Activated CD8-positive, alpha-beta T cell treated with anti-CD3 and anti-CD28 coated beads for 36 hours (primary cell): ENCODE measurements around the gene NPTXR. TPM values are rescaled to one million over a fixed set of nuclear protein-coding genes. Genes with fewer than 3 reads are reported as not detected.
A peak's percentile ranks its signal among the peaks of the same experiment; 100 is the strongest.

Source experiments
- ATAC-seq: fragments of 200-7000 bp; cut with Tn5 transposase; one replicate; pipeline ENCODE4 v1.10.0; 2021; ENCODE audit warnings: mild to moderate bottlenecking, moderate library complexity
- CTCF ChIA-PET: fragments of 350-600 bp; sonication (Branson Sonifier 250); formaldehyde crosslinking; loops from one replicate; lab custom pipeline; 2021; ENCODE audit warnings: antibody characterized with exemption; lab: Charles Lee
- POLR2A ChIA-PET: fragments of 350-600 bp; sonication (Branson Sonifier 250); formaldehyde crosslinking; loops from one replicate; lab custom pipeline; 2021; ENCODE audit warnings: antibody characterized with exemption; lab: Charles Lee
- DNase-seq: peaks from one replicate; pipeline ENCODE4 v3.0.0-alpha.2; 2020
- H3K27ac Mint-ChIP-seq: one replicate; pipeline ENCODE4 v1.8.0; 2021; ENCODE audit warnings: mild to moderate bottlenecking, mixed read lengths
- H3K27me3 Mint-ChIP-seq: one replicate; pipeline ENCODE4 v1.8.0; 2021; ENCODE audit warnings: mixed read lengths
- H3K36me3 Mint-ChIP-seq: one replicate; pipeline ENCODE4 v1.8.0; 2021; ENCODE audit warnings: low read depth, mixed read lengths
- H3K4me1 Mint-ChIP-seq: one replicate; pipeline ENCODE4 v1.8.0; 2021; ENCODE audit warnings: low read depth, mixed read lengths
- H3K4me3 Mint-ChIP-seq: one replicate; pipeline ENCODE4 v1.8.0; 2021; ENCODE audit warnings: mild to moderate bottlenecking, moderate library complexity, mixed read lengths
- H3K9me3 Mint-ChIP-seq: one replicate; pipeline ENCODE4 v1.8.0; 2021; ENCODE audit warnings: mixed read lengths
- CTCF ChIP-seq: fragments of 200-600 bp; IDR thresholded peaks from one replicate; pipeline ENCODE4 v1.8.0; 2022; ENCODE audit warnings: antibody characterized with exemption, mild to moderate bottlenecking
- intact Hi-C: fragments of 100-400 bp; cut with micrococcal nuclease; formaldehyde crosslinking; loops from one replicate; pipeline ENCODE4 v1.10.0; 2022
- total RNA-seq, 2 experiments: library from RNA; stranded (reverse); gene quantifications; one replicate each; pipeline ENCODE4 v1.2.3, GENCODE V29; 2021

Gene NPTXR
- total RNA-seq, 2 experiments from 2014 or later = 0.69 to 0.83 TPM

- DNase-seq (no peak), ATAC-seq (no peak)
- H3K36me3 Mint-ChIP-seq = peaks cover 2% of the 10 kb centered on the region
- no peak overlapping the region for H3K27ac Mint-ChIP-seq
- no peaks in the 10 kb centered on the region for H3K27me3 Mint-ChIP-seq
- no peak for TF ChIP-seq CTCF
- intact Hi-C loops = no loop called here
- H3K9me3 Mint-ChIP-seq = no peaks in the 10 kb centered on the region
- peaks cover 3% of the 10 kb centered on the region for H3K4me1 Mint-ChIP-seq
- no peak overlapping the region for H3K4me3 Mint-ChIP-seq
- CTCF ChIA-PET = interaction anchor here (1.2 kb wide), 1 partner anchor 14 kb away, joined by 4 read pairs; no protein-coding TSS in a partner anchor
- POLR2A ChIA-PET = interaction anchor here (1.1 kb wide), 1 partner anchor 10 kb away, joined by 3 read pairs; no protein-coding TSS in a partner anchor
Observed at GRCh38 chr22:38783095-38783615, 60.7 kb downstream of the NPTXR start.

- intact Hi-C loops = no loop called here
- POLR2A ChIA-PET = interaction anchor here (0.6 to 1.1 kb wide), 2 partner anchors 11 to 17 kb away, joined by 3 read pairs; no protein-coding TSS in a partner anchor
- TF ChIP-seq CTCF = no peak
- no peaks in the 10 kb centered on the region for H3K9me3 Mint-ChIP-seq
- DNase-seq (no peak), ATAC-seq (peak; percentile 51)
- H3K27me3 Mint-ChIP-seq = no peaks in the 10 kb centered on the region
- no peak overlapping the region for H3K4me3 Mint-ChIP-seq
- H3K36me3 Mint-ChIP-seq = peaks cover 2% of the 10 kb centered on the region
- peaks cover 3% of the 10 kb centered on the region for H3K4me1 Mint-ChIP-seq
- H3K27ac Mint-ChIP-seq = no peak overlapping the region
- CTCF ChIA-PET = interaction anchor here (1.2 to 2.2 kb wide), 2 partner anchors 14 to 16 kb away, joined by 4 to 5 read pairs; no protein-coding TSS in a partner anchor
Observed at GRCh38 chr22:38782402-38783094, 61.3 kb downstream of the NPTXR start.

- intact Hi-C loops = no loop called here
- H3K36me3 Mint-ChIP-seq = peaks cover 2% of the 10 kb centered on the region
- H3K9me3 Mint-ChIP-seq = no peaks in the 10 kb centered on the region
- ATAC-seq (no peak), DNase-seq (no peak)
- H3K27ac Mint-ChIP-seq = no peak overlapping the region
- peaks cover 3% of the 10 kb centered on the region for H3K4me1 Mint-ChIP-seq
- CTCF ChIA-PET = interaction anchor here (1.0 to 2.2 kb wide), 2 partner anchors 12 to 15 kb away, joined by 4 to 5 read pairs; no protein-coding TSS in a partner anchor
- no peak for TF ChIP-seq CTCF
- no peaks in the 10 kb centered on the region for H3K27me3 Mint-ChIP-seq
- POLR2A ChIA-PET = interaction anchor here (0.6 to 1.0 kb wide), 3 partner anchors 8 to 28 kb away, joined by 3 read pairs; no protein-coding TSS in a partner anchor
- H3K4me3 Mint-ChIP-seq = no peak overlapping the region
Observed at GRCh38 chr22:38781033-38781432, 62.8 kb downstream of the NPTXR start.

- H3K4me3 Mint-ChIP-seq = no peak overlapping the region
- peaks cover 1% of the 10 kb centered on the region for H3K36me3 Mint-ChIP-seq
- no peak overlapping the region for H3K27ac Mint-ChIP-seq
- ChIA-PET POLR2A (no interaction called here), CTCF (interaction anchor here (0.8 to 2.7 kb wide), 2 partner anchors 9 to 92 kb away, joined by 4 to 13 read pairs; no protein-coding TSS in a partner anchor)
- ATAC-seq (no peak), DNase-seq (no peak)
- H3K4me1 Mint-ChIP-seq = no peaks in the 10 kb centered on the region
- H3K27me3 Mint-ChIP-seq = no peaks in the 10 kb centered on the region
- no peaks in the 10 kb centered on the region for H3K9me3 Mint-ChIP-seq
- intact Hi-C loops = no loop called here
- TF ChIP-seq CTCF = no peak
Observed at GRCh38 chr22:38777087-38777671, 66.6 kb downstream of the NPTXR start.
